Right cardiac atrium (tissue), 5 donors: Measurements from ENCODE around the gene WDR1. TPM values are rescaled to one million over a fixed set of nuclear protein-coding genes. Genes with fewer than 3 reads are reported as not detected.

Experiments used
- ATAC-seq, 2 donors: fragments of 200-7000 bp; cut with Tn5 transposase; one replicate each; pipeline versions ENCODE4 v1.8.0 to v1.9.1; 2020; ENCODE audit warnings: moderate library complexity in 2 of 2, mild to moderate bottlenecking in 1 of 2
- DNase-seq, 3 donors: peaks; one replicate each; pipeline ENCODE4 v3.0.0-alpha.2; 2020
- H3K27ac ChIP-seq: one replicate; pipeline ENCODE4 v1.5.1; 2013; ENCODE audit warnings: mild to moderate bottlenecking, low read length, control low read depth, moderate library complexity
- H3K27me3 ChIP-seq: one replicate; pipeline ENCODE4 v1.6.1; 2013; ENCODE audit not compliant: control insufficient read depth, insufficient read depth
- H3K4me1 ChIP-seq: one replicate; pipeline ENCODE4 v1.6.1; 2013; ENCODE audit warnings: low read length; ENCODE audit not compliant: control insufficient read depth, insufficient read depth
- H3K4me3 ChIP-seq: one replicate; pipeline ENCODE4 v1.5.1; 2013; ENCODE audit warnings: low read length, control low read depth
- H3K9me3 ChIP-seq: one replicate; pipeline ENCODE4 v1.6.1; 2013; ENCODE audit warnings: low read length; ENCODE audit not compliant: control insufficient read depth
- WGBS: extraction: QIAGEN DNeasy Blood & Tissue Kit; methylation state at CpG from one replicate; pipeline ENCODE4 v1.1.7; 2013; 5-methylcytosine and 5-hydroxymethylcytosine counted together
- intact Hi-C, 4 donors: fragments of 100-400 bp; cut with DNase I; formaldehyde crosslinking; loops; one replicate each; pipeline versions ENCODE4 v1.11.0 to v1.14.0; 2022 to 2023
- long read RNA-seq, 4 donors: library from polyadenylated mRNA; unstranded; transcript quantifications; one replicate each; pipeline ENCODE4 v2.0.0, GENCODE V29; 2020 to 2021
- polyA plus RNA-seq: library from polyadenylated mRNA; stranded (reverse); fragments of 200-250 nt; gene quantifications from one replicate; pipeline ENCODE4 v1.2.3, GENCODE V29; 2013
- total RNA-seq, 4 donors: library from RNA; stranded (reverse); fragmentation: NEBNext Ultra II Directional; extraction: Animal tissue kit (Norgen Biotek cat#: 25700); gene quantifications; one replicate each; pipeline ENCODE4 v1.2.1, GENCODE V29; 2021
- donor health status: healthy with polysubstance abuse.
- donor health status: DM: no; HTN: yes; CAD: no.
- donor health status: DM: no; HTN: no; CAD: no.
- donor health status: DM: no; HTN: yes; CAD: no; lungs with severe emphysema.
- donor health status: DM: yes; HTN: yes; CAD: no.

WDR1 gene
- total RNA-seq (100 to 1,000 TPM; 181 to 280 (median 218) TPM), polyA plus RNA-seq (116 TPM)
- long read RNA-seq, donor 1, transcript WDR1-203 (15 exons, 3,142 nt): major isoform, 443 of 574 reads
- long read RNA-seq, donor 1, transcript WDR1-202 (12 exons, 2,722 nt): minor isoform, 9 of 574 reads
- long read RNA-seq, donor 1, partial matches to known transcripts: 103 of 574 reads
- long read RNA-seq, donor 1, other reads (novel, unspliced or antisense): 19 of 574 reads
- long read RNA-seq, donor 2, transcript WDR1-203 (15 exons, 3,142 nt): major isoform, 202 of 232 reads
- long read RNA-seq, donor 2, partial matches to known transcripts: 18 of 232 reads
- long read RNA-seq, donor 2, other reads (novel, unspliced or antisense): 8 of 232 reads
- long read RNA-seq, donor 3, transcript WDR1-203 (15 exons, 3,142 nt): major isoform, 1,127 of 1,312 reads
- long read RNA-seq, donor 3, transcript WDR1-202 (12 exons, 2,722 nt): minor isoform, 31 of 1,312 reads
- long read RNA-seq, donor 3, partial matches to known transcripts: 102 of 1,312 reads
- long read RNA-seq, donor 3, other reads (novel, unspliced or antisense): 49 of 1,312 reads
- long read RNA-seq, donor 4, transcript WDR1-203 (15 exons, 3,142 nt): major isoform, 217 of 248 reads
- long read RNA-seq, donor 4, partial matches to known transcripts: 22 of 248 reads
- long read RNA-seq, donor 4, other reads (novel, unspliced or antisense): 7 of 248 reads

- intact Hi-C loops: no loop called here
- Histone ChIP-seq H3K27ac (peak within 1 kb of the TSS; percentile 99), H3K27me3 (no peaks in the 10 kb centered on the region), H3K4me3 (peak within 1 kb of the TSS; percentile 83), H3K9me3 (no peaks in the 10 kb centered on the region), H3K4me1 (peaks cover 9% of the 10 kb centered on the region)
- peak; percentile 98 to 99 for ATAC-seq
- peak; percentile 98 to 99 (median 99) for DNase-seq
- under 1% methylated on average over 97 of the region's 97 CpGs for WGBS
Observed at GRCh38 chr4:10116569-10117358, at the start of gene WDR1. TSS of gene WDR1 (minus strand) at chr4:10116799. CDS start at chr4:10116666, 133 bp downstream.

GRCh38 chr4:10164877-10165283, 48.3 kb upstream of the WDR1 start:
- WGBS: 35% methylated on average over 3 of the region's 3 CpGs
- Histone ChIP-seq H3K27ac (no peak overlapping the region), H3K4me1 (no peaks in the 10 kb centered on the region), H3K27me3 (no peaks in the 10 kb centered on the region), H3K9me3 (no peaks in the 10 kb centered on the region), H3K4me3 (no peak overlapping the region)
- peak in 1 of 2 donors; percentile 16 for ATAC-seq
- intact Hi-C loops: loop anchor here (2.0 to 5.0 kb wide), 5 partner anchors 222 to 382 kb away; no protein-coding TSS in a partner anchor
- DNase-seq: peak in 2 of 3 donors; percentile 28 to 61

GRCh38 chr4:10163296-10163695, 46.7 kb upstream of the WDR1 start:
- Histone ChIP-seq H3K27me3 (no peaks in the 10 kb centered on the region), H3K9me3 (no peaks in the 10 kb centered on the region), H3K4me3 (no peak overlapping the region), H3K27ac (no peak overlapping the region), H3K4me1 (no peaks in the 10 kb centered on the region)
- DNase-seq: no peak
- 93% methylated on average over 1 of the region's 1 CpG for WGBS
- ATAC-seq: peak in 1 of 2 donors; percentile 33
- intact Hi-C loops: loop anchor here (5.0 kb wide), 3 partner anchors 239 to 384 kb away; no protein-coding TSS in a partner anchor

- H3K27ac ChIP-seq: no peak overlapping the region
- intact Hi-C loops: loop anchor here (5.0 kb wide), 3 partner anchors 240 to 385 kb away; no protein-coding TSS in a partner anchor
- H3K9me3 ChIP-seq: no peaks in the 10 kb centered on the region
- no peak overlapping the region for H3K4me3 ChIP-seq
- no peak for DNase-seq
- no peaks in the 10 kb centered on the region for H3K4me1 ChIP-seq
- WGBS: 94% methylated on average over 7 of the region's 7 CpGs
- H3K27me3 ChIP-seq: no peaks in the 10 kb centered on the region
- ATAC-seq: no peak
Observed at GRCh38 chr4:10162341-10163000, 45.9 kb upstream of the WDR1 start.

- no peak overlapping the region for H3K27ac ChIP-seq
- no peak for DNase-seq
- no peak overlapping the region for H3K4me3 ChIP-seq
- intact Hi-C loops: loop anchor here (2.0 to 5.0 kb wide), 4 partner anchors 240 to 385 kb away; no protein-coding TSS in a partner anchor
- no peaks in the 10 kb centered on the region for H3K4me1 ChIP-seq
- no peaks in the 10 kb centered on the region for H3K9me3 ChIP-seq
- 91% methylated on average over 6 of the region's 6 CpGs for WGBS
- no peak for ATAC-seq
- H3K27me3 ChIP-seq: no peaks in the 10 kb centered on the region
Observed at GRCh38 chr4:10161840-10162239, 45.2 kb upstream of the WDR1 start.

- ATAC-seq (no peak), DNase-seq (no peak)
- Histone ChIP-seq H3K27me3 (no peaks in the 10 kb centered on the region), H3K4me1 (no peaks in the 10 kb centered on the region), H3K27ac (no peak overlapping the region), H3K4me3 (no peak overlapping the region), H3K9me3 (no peaks in the 10 kb centered on the region)
- intact Hi-C loops: loop anchor here (2.0 to 5.0 kb wide), 4 partner anchors 241 to 386 kb away; no protein-coding TSS in a partner anchor
- 33% methylated on average over 3 of the region's 3 CpGs for WGBS
Observed at GRCh38 chr4:10161146-10161545, 44.5 kb upstream of the WDR1 start.

- WGBS: 46% methylated on average over 7 of the region's 7 CpGs
- Histone ChIP-seq H3K27ac (no peak overlapping the region), H3K4me1 (no peaks in the 10 kb centered on the region), H3K27me3 (no peaks in the 10 kb centered on the region), H3K9me3 (no peaks in the 10 kb centered on the region), H3K4me3 (no peak overlapping the region)
- DNase-seq: no peak
- no peak for ATAC-seq
- intact Hi-C loops: loop anchor here (2.0 to 5.0 kb wide), 4 partner anchors 242 to 387 kb away; no protein-coding TSS in a partner anchor
Observed at GRCh38 chr4:10160281-10160856, 43.8 kb upstream of the WDR1 start.

- DNase-seq (no peak), ATAC-seq (no peak)
- Histone ChIP-seq H3K4me1 (no peaks in the 10 kb centered on the region), H3K27ac (no peak overlapping the region), H3K9me3 (no peaks in the 10 kb centered on the region), H3K27me3 (no peaks in the 10 kb centered on the region), H3K4me3 (no peak overlapping the region)
- intact Hi-C loops: loop anchor here (2.0 to 5.0 kb wide), 4 partner anchors 243 to 388 kb away; no protein-coding TSS in a partner anchor
Observed at GRCh38 chr4:10159671-10160070, 43.1 kb upstream of the WDR1 start.

GRCh38 chr4:10158333-10158942, 41.8 kb upstream of the WDR1 start:
- no peak overlapping the region for H3K4me3 ChIP-seq
- H3K27me3 ChIP-seq: no peaks in the 10 kb centered on the region
- H3K9me3 ChIP-seq: no peaks in the 10 kb centered on the region
- no peak for DNase-seq
- 53% methylated on average over 9 of the region's 9 CpGs for WGBS
- intact Hi-C loops: no loop called here
- ATAC-seq: no peak
- no peak overlapping the region for H3K27ac ChIP-seq
- H3K4me1 ChIP-seq: no peaks in the 10 kb centered on the region
